H9 (cell line): ENCODE results near the gene RALGAPB. TPM values are rescaled to one million over a fixed set of nuclear protein-coding genes. Genes with fewer than 3 reads are reported as not detected.

ENCODE experiments used
- DNase-seq: peaks from one replicate; pipeline ENCODE4 v3.0.0-alpha.2; 2017
- H2AFZ ChIP-seq: one replicate; pipeline ENCODE4 v1.6.1; 2013; ENCODE audit warnings: mild to moderate bottlenecking, low read length, control low read depth, moderate library complexity
- H2AK5ac ChIP-seq: 2 replicates; pipeline ENCODE4 v1.6.1; 2013; ENCODE audit warnings: low read length, control low read depth, mixed read lengths; ENCODE audit not compliant: insufficient read length
- H2BK120ac ChIP-seq: one replicate; pipeline ENCODE4 v1.6.1; 2013; ENCODE audit warnings: low read depth, mild to moderate bottlenecking, low read length, control low read depth, inconsistent platforms; ENCODE audit not compliant: poor library complexity, severe bottlenecking
- H2BK12ac ChIP-seq: 2 replicates; pipeline ENCODE4 v1.6.1; 2013; ENCODE audit warnings: low read length, control low read depth, mixed read lengths, low read depth; ENCODE audit not compliant: insufficient read length
- H2BK15ac ChIP-seq: 2 replicates; pipeline ENCODE4 v1.6.1; 2013; ENCODE audit warnings: low read depth, low read length, control low read depth
- H2BK20ac ChIP-seq: one replicate; pipeline ENCODE4 v1.6.1; 2013; ENCODE audit warnings: low read depth, mild to moderate bottlenecking, low read length, control low read depth, inconsistent platforms; ENCODE audit not compliant: poor library complexity, severe bottlenecking
- H2BK5ac ChIP-seq: 2 replicates; pipeline ENCODE4 v1.6.1; 2013; ENCODE audit warnings: low read length, control low read depth, mixed read lengths; ENCODE audit not compliant: insufficient read length
- H3K14ac ChIP-seq: 2 replicates; pipeline ENCODE4 v1.6.1; 2013; ENCODE audit warnings: low read length, control low read depth; ENCODE audit not compliant: insufficient read depth
- H3K18ac ChIP-seq: 2 replicates; pipeline ENCODE4 v1.6.1; 2013; ENCODE audit warnings: low read depth, mild to moderate bottlenecking, mixed read lengths, low read length, control low read depth; ENCODE audit not compliant: insufficient read length
- H3K23ac ChIP-seq: 2 replicates; pipeline ENCODE4 v1.6.1; 2013; ENCODE audit warnings: low read length, control low read depth, mixed read lengths, low read depth; ENCODE audit not compliant: insufficient read length
- H3K23me2 ChIP-seq: 2 replicates; pipeline ENCODE4 v1.6.1; 2013; ENCODE audit warnings: low read depth, mild to moderate bottlenecking, mixed read lengths, low read length, control low read depth; ENCODE audit not compliant: insufficient read length, poor library complexity, severe bottlenecking
- H3K27ac ChIP-seq: 2 replicates; pipeline ENCODE4 v1.5.1; 2013; ENCODE audit warnings: low read length, control low read depth, mixed read lengths, low read depth; ENCODE audit not compliant: insufficient read length
- H3K27me3 ChIP-seq: 2 replicates; pipeline ENCODE4 v1.6.1; 2013; ENCODE audit warnings: low read length, control low read depth, inconsistent platforms; ENCODE audit not compliant: insufficient read depth
- H3K4ac ChIP-seq: 2 replicates; pipeline ENCODE4 v1.6.1; 2013; ENCODE audit warnings: low read depth, mild to moderate bottlenecking, control low read depth, inconsistent platforms, low read length, moderate library complexity
- H3K4me1 ChIP-seq: 2 replicates; pipeline ENCODE4 v1.6.1; 2013; ENCODE audit warnings: low read length, control low read depth, inconsistent platforms; ENCODE audit not compliant: insufficient read depth
- H3K4me2 ChIP-seq: 2 replicates; pipeline ENCODE4 v1.6.1; 2013; ENCODE audit warnings: low read length, control low read depth, mixed read lengths; ENCODE audit not compliant: insufficient read length, insufficient read depth
- H3K56ac ChIP-seq: 2 replicates; pipeline ENCODE4 v1.6.1; 2013; ENCODE audit warnings: low read depth, mild to moderate bottlenecking, mixed read lengths, low read length, control low read depth; ENCODE audit not compliant: insufficient read length
- H3K79me1 ChIP-seq: 2 replicates; pipeline ENCODE4 v1.6.1; 2013; ENCODE audit warnings: low read depth, mild to moderate bottlenecking, moderate library complexity, low read length, control low read depth, inconsistent platforms; ENCODE audit not compliant: insufficient read depth, poor library complexity, severe bottlenecking
- H3K79me2 ChIP-seq: 2 replicates; pipeline ENCODE4 v1.6.1; 2013; ENCODE audit warnings: low read length, control low read depth, inconsistent platforms; ENCODE audit not compliant: insufficient read depth
- H3K9ac ChIP-seq: 2 replicates; pipeline ENCODE4 v1.6.1; 2013; ENCODE audit warnings: low read length, control low read depth, mixed read lengths; ENCODE audit not compliant: insufficient read length; ENCODE audit errors: extremely low read depth
- H3K9me3 ChIP-seq: one replicate; pipeline ENCODE4 v1.6.1; 2013; ENCODE audit warnings: low read depth, low read length, inconsistent platforms; ENCODE audit not compliant: control insufficient read depth
- H3T11ph ChIP-seq: one replicate; pipeline ENCODE4 v1.6.1; 2013; ENCODE audit warnings: mild to moderate bottlenecking, low read length, control low read depth, inconsistent platforms
- H4K20me1 ChIP-seq: one replicate; pipeline ENCODE4 v1.6.1; 2013; ENCODE audit not compliant: control insufficient read depth, insufficient read length, insufficient read depth
- H4K5ac ChIP-seq: 2 replicates; pipeline ENCODE4 v1.6.1; 2013; ENCODE audit warnings: low read depth, mild to moderate bottlenecking, mixed read lengths, low read length, control low read depth; ENCODE audit not compliant: insufficient read length
- H4K8ac ChIP-seq: replicated peaks from 2 replicates; pipeline ENCODE4 v1.6.1; 2013; ENCODE audit warnings: low read length, control low read depth, mixed read lengths, low read depth; ENCODE audit not compliant: insufficient read length
- H4K91ac ChIP-seq: 2 replicates; pipeline ENCODE4 v1.6.1; 2013; ENCODE audit warnings: low read depth, mild to moderate bottlenecking, moderate library complexity, mixed read lengths, low read length, control low read depth; ENCODE audit not compliant: insufficient read length
- H3K27ac Mint-ChIP-seq, 3 experiments: 2 replicates in 2 of 3; 3 replicates in 1 of 3; pipeline ENCODE4 v1.8.0; 2020 to 2021; ENCODE audit warnings: mixed read lengths in 3 of 3, mild to moderate bottlenecking in 1 of 3, moderate library complexity in 1 of 3
- H3K27me3 Mint-ChIP-seq: 2 replicates; pipeline ENCODE4 v1.8.0; 2021; ENCODE audit warnings: low read depth, mild to moderate bottlenecking, moderate library complexity, mixed read lengths
- H3K36me3 Mint-ChIP-seq, 3 experiments: 2 replicates in 2 of 3; 3 replicates in 1 of 3; pipeline ENCODE4 v1.8.0; 2020 to 2021; ENCODE audit warnings: low read depth in 3 of 3, mixed read lengths in 3 of 3; ENCODE audit not compliant: insufficient read depth in 1 of 3
- H3K4me1 Mint-ChIP-seq, 2 experiments: 2 replicates each; pipeline ENCODE4 v1.8.0; 2020; ENCODE audit warnings: mixed read lengths in 2 of 2
- H3K4me3 Mint-ChIP-seq, 2 experiments: 2 replicates in 1 of 2; 3 replicates in 1 of 2; pipeline ENCODE4 v1.8.0; 2020 to 2021; ENCODE audit warnings: mild to moderate bottlenecking in 2 of 2, mixed read lengths in 2 of 2, moderate library complexity in 1 of 2
- H3K9me3 Mint-ChIP-seq, 2 experiments: 2 replicates in 1 of 2; 3 replicates in 1 of 2; pipeline ENCODE4 v1.8.0; 2020; ENCODE audit warnings: mild to moderate bottlenecking in 2 of 2, mixed read lengths in 2 of 2, moderate library complexity in 1 of 2
- CTCF ChIP-seq: fragments of 200-600 bp; sonication (generic); conservative IDR thresholded peaks from 3 replicates; pipeline ENCODE4 v1.8.0; 2021; ENCODE audit warnings: antibody characterized with exemption, mild to moderate bottlenecking
- WGBS: extraction: QIAGEN DNeasy Blood & Tissue Kit; methylation state at CpG from one replicate; pipeline ENCODE4 v1.1.7; 2013; ENCODE audit warnings: missing lambda C conversion rate, low lambda C conversion rate, mixed read lengths; ENCODE audit not compliant: insufficient read length; ENCODE audit errors: extremely low coverage; 5-methylcytosine and 5-hydroxymethylcytosine counted together
- total RNA-seq: library from RNA; stranded (reverse); gene quantifications from 2 replicates; pipeline ENCODE4 v1.2.1, GENCODE V29; 2021

RALGAPB gene
- total RNA-seq, 1 experiment from 2014 or later: 28.5 TPM

- no peak for DNase-seq
- H3K9ac ChIP-seq: no peak overlapping the region
Observed at GRCh38 chr20:38569747-38570525, 97.3 kb downstream of the RALGAPB start.

More at GRCh38 chr20:38569747-38570525, 97.3 kb downstream of the RALGAPB start:
- Histone ChIP-seq H3K27me3 (no peaks in the 10 kb centered on the region), H3K9me3 (no peaks in the 10 kb centered on the region), H3K27ac (no peak overlapping the region), H4K5ac (no peak overlapping the region), H3K18ac (no peak overlapping the region), H3K79me1 (no peaks in the 10 kb centered on the region), H3K79me2 (no peaks in the 10 kb centered on the region), H2BK12ac (no peak overlapping the region), H2AFZ (no peak overlapping the region), H4K91ac (no peak overlapping the region), H2AK5ac (no peak overlapping the region), H2BK120ac (no peak overlapping the region), H3K23me2 (no peaks in the 10 kb centered on the region), H4K8ac (no peak overlapping the region), H3K23ac (no peak overlapping the region), H3K56ac (no peak overlapping the region), H2BK20ac (no peak overlapping the region), H3K4ac (no peak overlapping the region), H3K4me2 (no peak overlapping the region), H2BK5ac (no peak overlapping the region), H2BK15ac (no peak overlapping the region), H4K20me1 (no peaks in the 10 kb centered on the region), H3K4me1 (no peaks in the 10 kb centered on the region), H3K14ac (no peak overlapping the region), H3T11ph (no peak overlapping the region)
- H3K36me3 Mint-ChIP-seq: peaks cover 2 to 39% (median 31%) of the 10 kb centered on the region in 3 experiments; a peak in 6 of 7 replicates
- no peak overlapping the region for H3K4me3 Mint-ChIP-seq
- no peaks in the 10 kb centered on the region for H3K9me3 Mint-ChIP-seq
- no peak overlapping the region for H3K27ac Mint-ChIP-seq
- no CpG with 5 or more reads among the region's 5 CpGs for WGBS
- no peaks in the 10 kb centered on the region for H3K4me1 Mint-ChIP-seq
- H3K27me3 Mint-ChIP-seq: no peaks in the 10 kb centered on the region
- TF ChIP-seq CTCF: no peak
